NCI-H1694 treated with DMSO at 0.1 percent for 48 hours (cell line): ENCODE data around the gene PML.
"Not testable (repeated sequence)": the region's sequence is repeated elsewhere in the genome, so short reads cannot be mapped to it uniquely, and the experiment has no call there.

Source experiments
- DNase-seq: peaks from one replicate; lab custom pipeline; 2025; lab: John Stamatoyannopoulos, UW

The PML gene

DNA sequence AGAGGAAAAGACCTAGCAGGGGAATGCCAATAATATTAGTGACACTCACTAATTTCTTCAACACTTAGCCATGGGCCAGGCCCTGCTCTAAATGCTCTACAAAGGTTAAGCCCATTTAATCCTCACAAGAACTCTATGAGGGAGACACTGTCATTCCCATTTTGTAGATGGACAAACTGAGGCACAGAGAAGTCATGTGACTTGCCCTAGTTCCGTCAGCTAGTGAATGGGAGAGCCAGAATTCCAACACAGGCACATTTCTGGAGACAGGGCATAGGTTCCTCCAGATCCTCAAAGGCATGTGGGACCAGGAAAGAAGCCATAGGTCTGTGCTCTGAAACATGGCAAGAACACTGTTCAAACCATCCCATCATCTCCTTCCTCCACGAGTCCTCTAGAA is 36.7 kb upstream of the PML start:
- no peak for DNase-seq

DNA sequence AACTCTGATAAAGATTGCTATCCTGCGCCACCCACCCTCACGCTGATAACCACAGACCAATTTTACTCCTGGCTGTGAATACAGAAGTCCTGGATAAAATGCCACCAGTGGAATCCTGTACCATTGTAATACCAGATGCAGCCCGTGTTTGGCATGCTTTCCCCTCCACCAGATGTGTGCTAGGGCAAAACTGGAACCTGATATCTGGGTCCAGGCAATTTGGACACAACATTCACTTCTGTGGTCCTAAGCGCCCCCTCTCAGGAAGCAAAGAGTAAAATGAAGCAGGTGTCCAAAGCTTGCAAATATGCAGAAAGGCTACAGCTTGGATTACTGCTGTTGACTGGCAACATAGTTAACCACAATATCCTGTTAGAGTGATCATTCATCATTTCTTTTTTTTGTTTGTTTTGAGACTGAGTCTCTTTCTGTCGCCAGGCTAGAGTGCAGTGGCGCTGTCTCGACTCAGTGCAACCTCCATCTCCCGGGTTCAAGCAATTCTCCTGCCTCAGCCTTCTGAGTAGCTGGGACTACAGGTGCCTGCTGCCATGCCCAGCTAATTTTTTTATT is 35.4 kb upstream of the PML start:
- DNase-seq, result peak; percentile 39

DNA sequence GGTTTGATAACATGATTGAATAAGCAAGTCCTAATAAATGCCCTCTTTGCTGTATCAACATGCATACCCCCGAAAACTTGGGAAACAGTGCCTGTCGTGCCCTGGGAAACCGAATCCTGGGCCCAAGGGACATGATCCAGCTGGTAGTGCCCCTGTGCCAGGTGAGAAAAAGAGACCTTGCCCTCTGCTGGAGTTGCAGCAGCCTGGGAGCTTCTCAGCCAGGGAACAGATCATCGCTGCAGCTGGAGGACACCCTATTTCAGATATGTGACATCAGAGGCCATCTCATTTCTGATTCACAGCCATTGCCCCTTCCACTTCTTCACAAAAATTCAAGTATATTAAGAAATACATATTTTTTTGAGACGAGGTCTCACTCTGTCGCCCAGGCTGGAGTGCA is 34.7 kb upstream of the PML start:
- no peak for DNase-seq

DNA sequence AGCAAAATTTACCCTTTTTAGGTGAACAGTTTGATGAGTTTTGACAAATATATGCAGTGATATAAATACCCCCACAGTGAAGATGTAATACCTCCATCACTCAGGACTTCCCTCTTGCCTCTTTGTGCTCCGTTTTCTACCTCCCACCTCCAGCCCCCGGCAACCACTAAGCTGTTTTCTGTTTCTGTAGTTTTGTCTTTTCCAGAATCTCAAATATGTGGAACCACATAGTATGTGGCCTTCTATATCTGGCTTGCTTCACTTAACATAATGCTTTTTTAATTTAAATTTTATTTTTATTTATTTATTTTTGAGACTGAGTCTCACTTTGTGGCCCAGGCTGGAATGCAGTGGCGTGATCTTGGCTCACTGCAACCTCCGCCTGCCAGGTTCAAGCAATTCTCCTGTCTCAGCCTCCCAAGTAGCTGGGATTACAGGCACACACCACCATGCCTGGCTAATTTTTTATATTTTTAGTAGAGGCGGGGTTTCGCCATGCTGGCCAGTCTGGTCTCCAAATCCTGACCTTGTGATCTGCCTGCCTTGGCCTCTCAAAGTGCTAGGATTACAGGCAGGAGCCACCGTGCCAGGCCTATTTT is 33.9 kb upstream of the PML start:
- DNase-seq, result not testable (repeated sequence)

DNA sequence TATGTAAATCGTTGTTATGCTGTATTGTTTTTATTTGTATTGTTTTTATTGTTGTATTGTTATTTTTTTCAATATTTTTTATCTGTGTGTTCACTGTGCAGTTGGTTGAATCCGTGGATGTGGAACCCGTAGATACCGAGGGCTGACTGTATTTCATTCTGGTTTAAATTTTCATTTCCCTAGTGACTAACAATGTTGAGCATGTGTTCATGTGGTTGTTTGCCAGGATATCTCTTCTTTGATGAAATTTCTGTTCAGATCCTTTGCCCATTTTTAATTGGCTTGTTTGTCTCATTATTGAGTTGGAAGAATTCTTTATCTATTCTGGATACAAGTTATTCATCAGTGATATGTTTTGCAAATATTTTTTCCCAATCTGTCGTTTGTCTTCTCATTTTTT is 32.1 kb upstream of the PML start:
- no peak for DNase-seq

DNA sequence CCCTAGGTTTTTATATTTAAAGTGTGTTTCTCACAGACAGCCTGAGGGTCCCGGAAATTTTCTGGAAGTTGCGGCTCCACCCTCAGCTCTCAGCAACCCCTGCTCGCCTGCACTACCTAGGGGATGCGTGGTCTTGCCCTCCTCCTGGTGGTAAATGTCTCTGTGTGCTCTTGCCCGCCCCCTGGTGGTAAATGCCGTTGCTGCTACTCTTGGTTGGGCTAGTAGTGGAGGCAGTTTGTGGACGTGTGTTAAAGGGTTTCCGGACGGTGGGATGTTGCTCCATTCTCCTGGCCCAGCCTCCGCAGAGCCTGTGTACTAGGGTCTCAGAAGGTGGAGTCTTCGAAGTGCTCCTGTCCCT is 29.8 kb upstream of the PML start:
- peak; percentile 37 for DNase-seq

DNA sequence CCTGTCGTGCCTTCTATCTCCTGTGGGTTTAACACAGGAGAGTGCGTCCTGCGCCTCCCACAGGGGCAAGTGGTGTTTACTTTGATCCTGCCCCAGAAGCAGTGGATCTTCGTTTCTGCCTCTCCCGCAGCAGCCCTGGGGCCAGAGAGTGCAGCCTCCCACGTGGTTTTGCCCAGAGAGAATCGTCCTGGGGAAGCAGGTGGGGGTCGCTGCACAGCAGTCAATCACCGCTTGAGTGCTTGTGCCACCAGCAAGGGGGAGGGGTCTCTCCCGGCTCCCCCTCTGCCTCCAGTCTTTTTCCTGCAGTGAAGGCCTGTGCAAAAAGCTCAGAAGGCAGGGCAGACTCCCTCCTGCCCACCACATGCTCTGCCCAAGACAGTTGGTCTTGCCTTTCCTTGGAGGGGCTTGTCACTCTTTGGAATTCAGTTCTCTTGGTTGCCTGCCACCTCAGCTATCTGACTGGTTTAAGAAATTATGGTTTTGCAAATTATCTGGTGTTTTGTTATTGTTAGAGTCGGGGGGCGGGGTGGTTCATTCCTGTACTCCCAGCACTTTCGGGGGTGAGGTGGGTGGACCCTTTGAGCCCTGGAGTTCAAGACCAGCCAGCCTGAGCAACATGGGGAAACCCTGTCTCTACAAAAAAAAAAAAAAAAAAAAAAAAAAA is 29.3 kb upstream of the PML start:
- no peak for DNase-seq

DNA sequence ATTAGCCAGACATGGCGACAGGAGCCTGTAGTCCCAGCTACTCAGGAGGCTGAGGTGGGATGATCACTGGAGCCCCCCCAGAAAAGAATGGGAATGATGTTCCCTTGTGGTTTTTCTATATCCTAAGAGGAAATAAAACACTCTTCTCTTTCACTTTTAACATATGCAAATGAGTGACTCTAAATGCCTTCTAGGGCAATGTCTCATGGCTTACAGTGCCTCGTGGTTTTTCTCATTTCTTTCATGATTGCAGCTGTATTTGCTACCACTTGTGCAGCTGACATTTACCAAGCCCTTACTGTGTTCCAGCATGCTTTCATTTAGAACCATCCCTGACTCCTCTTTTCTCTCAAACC is 28.8 kb upstream of the PML start:
- DNase-seq, result no peak

DNA sequence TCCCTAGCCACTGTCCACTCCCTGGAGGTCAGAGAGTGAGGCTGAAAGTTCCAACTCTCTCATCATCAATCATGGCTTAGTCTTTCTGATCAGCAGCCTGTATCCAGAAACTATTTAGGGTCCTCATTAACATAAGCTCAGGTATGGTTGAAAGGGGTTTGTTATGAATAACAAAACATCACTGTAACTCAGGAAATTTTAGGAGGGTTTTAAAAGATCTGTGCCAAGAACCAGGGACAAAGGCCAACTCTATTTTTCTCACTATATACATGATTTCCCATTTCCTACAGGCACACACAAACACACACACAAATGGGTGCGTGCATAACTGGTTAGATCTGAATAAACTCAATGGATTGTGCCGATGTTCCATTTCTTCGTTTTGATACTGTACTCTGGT is 26.1 kb upstream of the PML start:
- no peak for DNase-seq

DNA sequence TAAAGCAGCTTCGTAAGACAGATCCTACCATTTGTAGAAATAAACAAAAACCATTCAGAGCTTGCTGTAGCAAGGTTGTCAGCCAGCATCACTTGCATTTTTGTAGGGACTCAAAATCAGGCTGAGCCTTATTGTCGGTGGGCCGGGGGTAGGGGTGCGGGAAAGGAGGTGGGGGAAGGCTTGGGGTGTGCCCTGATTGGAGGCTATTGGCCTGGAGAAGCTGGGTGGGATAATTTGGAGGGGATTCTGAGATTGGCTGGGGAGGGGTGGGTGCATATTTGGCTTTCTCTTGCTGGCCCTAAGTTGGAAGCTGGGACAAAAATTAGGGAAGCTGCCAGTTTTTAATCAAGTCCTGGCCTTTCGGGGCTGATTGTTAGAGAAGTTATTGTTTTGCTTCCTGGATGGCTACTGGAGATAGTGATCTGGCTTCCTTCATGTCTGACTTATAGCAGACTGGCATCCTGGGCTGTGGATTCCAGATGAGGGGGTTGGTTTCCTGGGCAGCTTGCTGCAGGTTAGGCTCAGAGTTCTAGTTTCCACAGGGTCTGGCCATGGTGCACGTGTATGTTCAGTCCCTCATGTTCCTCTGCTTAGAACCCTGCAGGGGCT is 25.3 kb upstream of the PML start:
- DNase-seq, result no peak

DNA sequence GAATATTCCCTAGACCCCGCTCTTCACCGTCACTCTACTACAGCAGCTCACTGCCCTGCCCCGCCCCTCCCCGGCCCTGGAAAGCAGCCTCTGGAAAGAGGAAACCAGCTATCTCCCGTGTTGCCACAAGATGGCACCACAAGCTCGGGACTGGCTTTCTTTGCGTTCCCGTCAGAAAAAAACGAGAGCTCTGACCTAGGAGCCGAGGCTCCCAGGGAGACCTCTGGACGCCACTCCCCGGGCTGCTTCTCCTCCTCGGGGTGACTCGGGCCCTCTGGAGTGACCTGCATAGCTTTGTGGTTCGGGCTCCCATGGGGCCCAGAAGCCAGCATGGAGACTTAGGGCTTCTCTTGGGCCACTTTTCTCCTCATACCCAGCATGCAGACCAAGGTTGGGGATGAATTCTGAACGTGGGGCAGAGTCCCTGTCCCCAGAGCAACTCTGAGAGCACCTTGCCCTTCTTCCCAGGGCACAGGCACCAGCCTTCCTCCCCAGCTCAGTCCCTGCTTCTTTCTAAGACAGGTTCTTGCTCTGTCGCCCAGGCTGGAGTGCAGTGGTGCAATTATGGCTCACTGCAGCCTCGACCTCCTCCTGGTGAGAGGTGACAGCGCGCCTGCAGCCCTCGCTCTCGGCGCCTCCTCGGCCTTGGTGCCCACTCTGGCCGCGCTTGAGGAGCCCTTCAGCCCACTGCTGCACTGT is 21.4 kb upstream of the PML start:
- DNase-seq, result peak; percentile 59

DNA sequence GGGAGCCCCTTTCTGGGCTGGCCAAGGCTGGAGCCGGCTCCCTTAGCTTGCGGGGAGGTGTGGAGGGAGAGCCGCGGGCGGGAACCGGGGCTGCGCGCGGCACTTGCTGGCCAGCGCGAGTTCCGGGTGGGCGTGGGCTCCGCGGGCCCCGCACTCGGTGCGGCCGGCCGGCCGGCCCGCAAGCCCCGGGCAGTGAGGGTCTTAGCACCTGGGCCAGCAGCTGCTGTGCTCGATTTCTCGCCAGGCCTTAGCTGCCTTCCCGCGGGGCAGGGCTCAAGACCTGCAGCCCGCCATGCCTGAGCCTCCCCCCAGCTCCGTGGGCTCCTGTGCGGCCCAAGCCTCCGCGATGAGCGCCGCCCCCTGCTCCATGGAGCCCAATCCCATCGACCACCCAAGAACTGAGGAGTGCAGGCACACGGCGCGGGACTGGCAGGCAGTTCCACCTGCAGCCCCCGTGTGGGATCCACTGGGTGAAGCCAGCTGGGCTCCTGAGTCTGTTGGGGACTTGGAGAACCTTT is 20.8 kb upstream of the PML start:
- not testable (repeated sequence) for DNase-seq

DNA sequence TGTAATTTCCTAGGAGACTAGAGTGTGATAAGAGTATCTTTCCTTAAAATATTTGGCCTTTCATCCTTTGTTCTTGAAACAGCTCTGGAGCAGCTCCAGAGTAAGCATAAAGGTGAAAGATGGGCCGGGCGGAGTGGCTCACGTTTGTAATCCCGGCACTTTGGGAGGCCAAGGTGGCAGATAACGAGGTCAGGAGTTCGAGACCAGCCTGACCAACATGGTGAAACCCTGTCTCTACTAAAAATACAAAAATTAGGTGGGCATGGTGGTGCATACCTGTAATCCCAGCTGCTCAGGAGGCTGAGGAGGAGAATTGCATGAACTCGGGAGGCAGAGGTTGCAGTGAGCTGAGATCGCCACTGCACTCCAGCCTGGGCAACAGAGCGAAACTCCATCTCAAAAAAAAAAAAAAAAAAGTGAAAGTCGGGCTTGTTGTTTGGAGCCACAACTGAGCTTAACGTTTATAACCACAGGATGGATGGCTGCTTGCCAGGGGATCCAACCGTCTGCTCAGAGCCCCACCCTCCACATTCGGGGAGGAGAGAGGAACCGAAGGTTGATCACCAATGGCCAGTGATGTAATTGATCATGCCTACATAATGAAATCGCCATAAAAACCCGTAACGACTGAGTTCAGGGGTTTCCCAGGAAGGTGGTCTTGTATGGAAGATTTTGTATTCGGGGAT is 18.9 kb upstream of the PML start:
- not testable (repeated sequence) for DNase-seq

DNA sequence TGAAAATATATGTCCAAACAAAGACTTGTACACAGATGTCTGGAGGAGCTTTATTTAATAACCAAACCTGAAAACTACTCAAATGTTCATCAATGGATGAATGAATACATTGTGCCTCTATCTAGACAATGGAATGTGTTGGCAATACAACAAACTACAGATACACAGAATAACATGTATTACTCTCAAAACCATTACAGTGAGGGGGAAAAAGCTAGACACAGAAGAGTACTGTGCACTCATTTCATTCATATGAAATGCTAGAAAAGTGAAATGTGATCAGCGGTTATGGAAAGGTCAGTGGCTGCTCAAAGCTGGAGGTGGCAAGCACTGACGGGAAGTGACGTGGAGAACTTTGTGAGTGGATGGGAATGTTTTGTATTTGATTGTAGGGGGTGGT is 15.6 kb upstream of the PML start:
- DNase-seq, result no peak

DNA sequence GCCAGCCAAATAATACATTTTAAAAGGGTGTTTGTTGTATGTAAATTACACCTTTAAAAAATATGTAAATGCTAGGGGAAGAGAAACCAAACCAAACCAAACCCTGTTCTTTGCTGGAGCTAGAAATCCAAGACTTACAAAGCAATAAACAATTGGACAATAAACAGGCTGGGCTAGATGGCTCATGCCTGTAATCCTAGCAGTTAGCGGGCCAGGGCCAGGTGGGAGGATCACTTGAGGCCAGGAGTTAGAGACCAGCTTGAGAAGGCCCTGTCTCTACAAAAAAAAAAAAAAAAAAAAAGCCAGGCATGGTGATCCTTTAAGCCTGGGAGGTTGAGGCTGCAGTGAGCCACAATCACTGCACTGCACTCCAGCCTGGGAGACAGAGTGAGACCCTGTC is 14.9 kb upstream of the PML start:
- no peak for DNase-seq

DNA sequence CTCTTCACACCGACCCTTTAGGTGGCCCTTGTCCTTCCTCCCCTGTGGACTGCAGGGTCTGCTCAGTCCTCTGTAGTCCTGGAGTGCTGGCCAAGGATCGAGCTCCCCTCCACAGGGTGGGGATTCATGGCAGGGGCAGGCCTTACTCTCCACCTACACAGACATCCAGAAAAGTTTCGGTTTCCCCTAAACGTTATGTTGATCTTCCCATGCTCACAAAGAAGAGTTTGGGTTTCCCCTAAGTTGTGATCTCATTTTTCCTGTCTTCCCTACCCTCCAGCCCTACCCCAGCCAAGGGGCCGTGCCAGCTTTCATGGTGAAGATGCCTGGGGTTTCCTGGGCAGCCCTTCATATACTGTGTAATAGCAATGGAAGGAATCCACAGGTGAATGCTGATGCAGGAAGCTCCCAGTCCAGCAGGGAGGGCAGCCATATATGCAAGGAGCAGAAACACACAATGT is 12.7 kb upstream of the PML start:
- no peak for DNase-seq

DNA sequence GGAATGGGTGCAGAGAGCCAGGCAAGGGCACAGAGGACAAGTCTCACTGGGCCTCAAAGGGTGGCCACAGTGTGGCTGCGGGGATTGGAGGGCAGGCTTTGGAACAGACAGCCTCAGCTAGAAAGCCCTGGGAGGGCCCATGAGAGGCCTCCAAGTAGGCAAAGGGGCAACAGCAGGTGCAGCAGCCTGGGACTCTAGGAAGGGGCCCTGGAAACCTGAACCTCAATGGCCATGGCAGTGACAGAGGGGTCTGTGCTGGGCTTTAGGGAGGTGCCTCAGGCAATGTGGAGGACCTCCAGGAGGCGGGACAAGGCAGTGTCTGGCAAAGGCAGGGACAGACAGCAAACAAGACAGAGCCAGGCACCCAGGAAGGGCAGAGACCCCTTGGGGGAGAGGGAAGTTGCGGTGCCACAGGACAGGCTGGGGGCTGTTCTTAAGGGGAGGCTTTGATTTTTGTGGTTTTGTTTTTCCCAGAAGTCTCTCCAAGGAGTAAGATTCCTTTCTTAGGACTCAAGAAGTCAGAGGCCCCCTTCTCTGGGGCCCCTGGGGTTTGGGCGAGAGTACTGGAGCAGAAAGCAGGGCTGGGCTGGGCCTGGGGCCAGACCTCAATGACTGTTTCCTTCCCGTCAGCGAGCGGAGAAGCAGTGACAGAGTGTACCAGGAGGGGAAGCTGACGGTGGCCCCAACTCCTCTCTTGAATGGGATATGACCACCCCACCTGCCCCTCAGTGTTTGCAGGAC is 12.1 kb upstream of the PML start:
- peak; percentile 8 for DNase-seq

DNA sequence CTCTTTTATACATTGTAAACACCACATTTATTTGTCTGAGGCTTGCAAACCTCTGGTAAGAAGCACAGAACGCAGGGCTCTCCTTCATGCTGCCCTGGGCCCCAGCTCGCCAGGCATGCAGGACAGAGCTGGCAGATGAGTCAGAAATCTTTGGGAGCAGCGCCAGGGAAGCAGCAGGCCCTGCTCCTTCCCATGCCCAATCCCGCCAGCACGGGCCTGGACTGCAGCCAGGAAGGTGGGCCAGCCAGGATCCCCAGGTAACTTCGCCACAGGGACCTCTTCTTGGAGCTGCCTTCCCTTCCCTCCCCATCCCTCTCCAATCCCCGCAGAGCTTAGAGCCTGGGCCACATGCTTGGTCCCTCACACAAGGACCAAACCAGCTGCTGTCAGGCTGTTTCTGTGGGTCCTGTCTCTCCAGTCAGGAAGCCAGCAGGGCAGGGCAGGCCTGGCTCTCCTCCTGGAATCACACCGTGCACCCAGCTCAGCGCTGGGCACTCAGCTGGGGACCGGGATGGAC is 11.2 kb upstream of the PML start:
- peak; percentile 19 for DNase-seq

DNA sequence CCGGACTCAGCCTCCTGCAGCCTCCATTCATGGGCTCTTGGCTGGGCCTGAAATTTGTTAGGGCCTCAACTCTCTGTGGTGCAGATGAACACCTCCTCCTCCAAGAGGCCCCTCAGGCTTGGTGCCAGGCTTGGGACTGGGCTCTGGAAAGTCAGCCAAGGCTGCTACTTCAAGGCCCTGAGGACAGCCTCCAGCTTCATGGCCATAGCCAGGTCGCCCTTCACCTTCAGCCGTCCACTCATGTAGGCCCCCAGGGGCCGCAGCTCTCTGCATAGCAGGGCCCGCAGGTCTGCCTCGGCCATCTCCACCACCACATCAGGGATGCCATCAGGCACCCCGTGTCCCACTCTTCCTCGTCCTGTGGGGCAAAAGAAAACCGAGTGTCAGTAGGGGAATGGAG is 10.7 kb upstream of the PML start:
- DNase-seq, result no peak

DNA sequence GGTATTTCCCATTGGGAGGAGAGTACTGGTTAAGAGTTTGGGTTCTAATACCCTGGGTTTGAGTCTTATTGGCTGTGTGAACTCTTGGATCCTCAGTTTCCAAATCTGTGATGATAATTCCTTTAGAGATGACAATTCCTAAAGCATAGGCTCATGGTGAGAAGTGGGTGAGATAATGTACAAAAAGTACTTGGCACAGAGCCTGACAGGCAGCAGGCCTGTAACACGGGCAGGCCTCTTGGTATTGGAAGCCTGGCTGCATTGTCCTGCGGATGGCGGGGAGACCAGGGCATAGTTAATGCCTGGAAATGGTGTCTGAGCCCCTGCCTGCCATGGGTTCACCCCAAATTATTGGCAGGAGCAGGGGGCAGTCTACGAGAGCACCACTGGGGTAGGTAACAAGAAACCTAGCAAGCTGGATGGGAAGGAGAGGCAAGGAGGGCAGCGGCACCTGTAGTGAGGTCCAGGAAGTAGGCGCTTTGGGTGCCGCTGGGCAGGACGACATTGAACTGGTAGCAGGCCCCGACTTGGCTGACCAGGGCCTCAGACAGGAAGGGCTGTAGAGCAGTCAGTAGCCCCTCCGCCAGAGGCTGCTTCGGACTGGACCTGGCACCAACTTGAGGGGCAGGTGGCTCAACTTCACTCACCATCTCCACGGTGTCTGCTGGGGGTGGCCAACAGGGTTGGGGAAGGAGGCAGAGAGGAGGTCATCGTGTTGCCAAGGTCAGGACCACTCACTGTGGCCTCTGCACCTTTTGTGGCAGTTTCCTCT is 10.1 kb upstream of the PML start:
- no peak for DNase-seq
